VCaP (cell line): ENCODE data around the gene AUTS2.
"Not testable (repeated sequence)": the region's sequence is repeated elsewhere in the genome, so short reads cannot be mapped to it uniquely, and the experiment has no call there.

Source experiments
- H3K27ac ChIP-seq: fragments of 450-650 bp; 2 replicates; pipeline ENCODE4 v1.5.1; 2017
- CTCF ChIP-seq: fragments of 450-650 bp; conservative IDR thresholded peaks from 2 replicates; pipeline ENCODE4 v1.5.1; 2017; ENCODE audit warnings: mild to moderate bottlenecking, moderate library complexity

The AUTS2 gene

GRCh38 chr7:70270149-70270548 lies 671.9 kb downstream of the AUTS2 start:
- H3K27ac ChIP-seq, result no peak overlapping the region
- no peak for TF ChIP-seq CTCF

GRCh38 chr7:70271617-70272081 lies 673.4 kb downstream of the AUTS2 start:
- H3K27ac ChIP-seq, result no peak overlapping the region
- no peak for TF ChIP-seq CTCF

- H3K27ac ChIP-seq, result not testable (repeated sequence)
Observed at GRCh38 chr7:70275570-70275969, 677.3 kb downstream of the AUTS2 start.

GRCh38 chr7:70285187-70285586 lies 686.9 kb downstream of the AUTS2 start:
- no peak overlapping the region for H3K27ac ChIP-seq
- no peak for TF ChIP-seq CTCF

GRCh38 chr7:70285854-70286253 lies 687.6 kb downstream of the AUTS2 start:
- no peak overlapping the region for H3K27ac ChIP-seq
- TF ChIP-seq CTCF, result no peak

GRCh38 chr7:70288781-70289456 lies 690.6 kb downstream of the AUTS2 start:
- no peak overlapping the region for H3K27ac ChIP-seq
- no peak for TF ChIP-seq CTCF

GRCh38 chr7:70292716-70293115 lies 694.4 kb downstream of the AUTS2 start:
- no peak overlapping the region for H3K27ac ChIP-seq
- TF ChIP-seq CTCF, result no peak

GRCh38 chr7:70294211-70294911 lies 696.1 kb downstream of the AUTS2 start:
- no peak for TF ChIP-seq CTCF
- H3K27ac ChIP-seq, result no peak overlapping the region
